Measurements from ENCODE around the gene POPDC2. TPM values are rescaled to one million over a fixed set of nuclear protein-coding genes. Genes with fewer than 3 reads are reported as not detected.
A peak's percentile ranks its signal among the peaks of the same experiment; 100 is the strongest.
"Not testable (repeated sequence)": the region's sequence is repeated elsewhere in the genome, so short reads cannot be mapped to it uniquely, and the experiment has no call there.

Gene POPDC2
- total and polyA plus RNA-seq, 8 donors = 1.3 to 6.6 (median 4.8) TPM

- Histone ChIP-seq H3K4me3 (no peak overlapping the region), H3K27ac (peak overlapping the region; percentile 37 to 69), H3K36me3 (no peaks in the 10 kb centered on the region), H3K4me1 (peaks cover 7 to 31% of the 10 kb centered on the region in 2 donors), H3K27me3 (no peaks in the 10 kb centered on the region), H3K9me3 (no peaks in the 10 kb centered on the region)
- peak; percentile 33 for ATAC-seq
- intact Hi-C loops (cut with DNase I) = loop anchor here in 1 of 2 donors (10.0 kb wide), 1 partner anchor 78 kb away; the partner anchor contains the start of gene COX17
- TF ChIP-seq, protein P1, sequence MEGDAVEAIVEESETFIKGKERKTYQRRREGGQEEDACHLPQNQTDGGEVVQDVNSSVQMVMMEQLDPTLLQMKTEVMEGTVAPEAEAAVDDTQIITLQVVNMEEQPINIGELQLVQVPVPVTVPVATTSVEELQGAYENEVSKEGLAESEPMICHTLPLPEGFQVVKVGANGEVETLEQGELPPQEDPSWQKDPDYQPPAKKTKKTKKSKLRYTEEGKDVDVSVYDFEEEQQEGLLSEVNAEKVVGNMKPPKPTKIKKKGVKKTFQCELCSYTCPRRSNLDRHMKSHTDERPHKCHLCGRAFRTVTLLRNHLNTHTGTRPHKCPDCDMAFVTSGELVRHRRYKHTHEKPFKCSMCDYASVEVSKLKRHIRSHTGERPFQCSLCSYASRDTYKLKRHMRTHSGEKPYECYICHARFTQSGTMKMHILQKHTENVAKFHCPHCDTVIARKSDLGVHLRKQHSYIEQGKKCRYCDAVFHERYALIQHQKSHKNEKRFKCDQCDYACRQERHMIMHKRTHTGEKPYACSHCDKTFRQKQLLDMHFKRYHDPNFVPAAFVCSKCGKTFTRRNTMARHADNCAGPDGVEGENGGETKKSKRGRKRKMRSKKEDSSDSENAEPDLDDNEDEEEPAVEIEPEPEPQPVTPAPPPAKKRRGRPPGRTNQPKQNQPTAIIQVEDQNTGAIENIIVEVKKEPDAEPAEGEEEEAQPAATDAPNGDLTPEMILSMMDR (IDR thresholded peaks at IDR 0.05) = no peak
- no peak for DNase-seq
Measured at GRCh38 chr3:119596398-119596797, 64.0 kb downstream of the POPDC2 start.

DNA sequence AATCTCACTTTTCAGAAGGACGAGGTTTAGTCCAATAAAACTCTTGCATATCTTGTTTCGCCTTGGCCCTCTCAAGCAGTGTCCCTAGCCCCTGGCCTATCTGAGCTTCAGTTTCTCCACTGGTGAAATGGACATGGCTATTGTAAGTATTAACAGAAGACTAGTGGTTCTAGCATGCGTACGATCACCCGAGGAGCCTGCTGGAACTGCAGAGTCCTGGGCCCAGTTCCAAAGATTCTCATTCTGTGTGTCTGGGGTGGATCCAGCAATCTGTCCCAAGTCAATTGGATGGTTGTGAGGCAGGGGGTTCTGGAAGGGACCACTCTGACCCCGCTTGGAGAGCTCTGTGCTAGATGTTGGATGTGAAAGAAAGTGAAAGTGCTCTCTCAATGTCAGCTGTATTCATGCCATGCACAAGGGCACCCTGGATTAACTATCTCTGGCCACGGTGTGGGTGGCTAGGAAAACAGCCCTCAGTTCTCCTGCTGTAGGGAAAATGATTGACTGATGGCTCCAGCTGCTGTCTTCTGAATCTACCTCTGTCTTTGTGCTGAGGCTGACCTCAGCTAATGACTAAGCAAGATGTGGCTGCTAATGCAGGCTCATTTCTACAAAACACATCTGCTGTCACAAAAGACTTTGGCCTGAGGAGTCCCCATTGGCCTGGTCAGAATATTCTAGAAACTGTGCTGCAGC lies 64.6 kb downstream of the POPDC2 start:
- ATAC-seq = no peak

GRCh38 chr3:119594929-119595328 lies 65.5 kb downstream of the POPDC2 start:
- not testable (repeated sequence) for H3K4me3 ChIP-seq, ATAC-seq, H3K27ac ChIP-seq, DNase-seq, H3K27me3 ChIP-seq, H3K36me3 ChIP-seq, H3K9me3 ChIP-seq
- H3K4me1 ChIP-seq = peaks cover 7 to 24% of the 10 kb centered on the region in 2 donors
- intact Hi-C loops (cut with DNase I) = loop anchor here in 1 of 2 donors (10.0 kb wide), 1 partner anchor 80 kb away; the partner anchor contains the start of gene COX17

More for the DNA sequence above, 64.6 kb downstream of the POPDC2 start:
- Histone ChIP-seq H3K4me3 (no peak overlapping the region), H3K27ac (peak overlapping the region in 1 of 2 donors; percentile 9), H3K36me3 (no peaks in the 10 kb centered on the region), H3K9me3 (no peaks in the 10 kb centered on the region), H3K27me3 (no peaks in the 10 kb centered on the region), H3K4me1 (peaks cover 7 to 26% of the 10 kb centered on the region in 2 donors)
- DNase-seq = no peak
- intact Hi-C loops (cut with DNase I) = loop anchor here in 1 of 2 donors (10.0 kb wide), 1 partner anchor 79 kb away; the partner anchor contains the start of gene COX17
- TF ChIP-seq, protein P1 (IDR thresholded peaks at IDR 0.05) = no peak

DNA sequence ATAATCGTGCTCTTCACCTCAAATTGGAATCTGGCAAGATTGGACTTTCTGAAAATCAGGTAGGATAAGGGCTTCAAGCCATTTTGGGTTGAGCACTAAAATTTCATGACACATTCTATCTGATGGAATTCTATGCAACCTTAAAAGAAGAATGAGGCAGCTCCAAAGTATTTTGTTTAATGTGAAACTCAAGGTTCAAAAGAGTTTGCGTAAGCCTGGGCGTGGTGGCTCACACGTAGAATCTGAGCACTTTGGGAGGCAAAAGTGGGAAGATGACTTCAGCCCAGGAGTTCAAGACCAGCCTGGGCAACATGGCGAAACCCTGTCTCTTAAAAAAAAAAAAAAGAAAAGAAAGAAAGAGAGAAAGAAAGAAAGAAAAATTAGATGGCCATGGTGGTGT lies 66.3 kb downstream of the POPDC2 start:
- Histone ChIP-seq H3K27ac (no peak overlapping the region), H3K9me3 (no peaks in the 10 kb centered on the region), H3K36me3 (no peaks in the 10 kb centered on the region), H3K27me3 (no peaks in the 10 kb centered on the region), H3K4me1 (peaks cover 7 to 32% of the 10 kb centered on the region in 2 donors), H3K4me3 (no peak overlapping the region)
- ATAC-seq = no peak
- no peak for DNase-seq
- intact Hi-C loops (cut with DNase I) = loop anchor here in 1 of 2 donors (10.0 kb wide), 1 partner anchor 81 kb away; the partner anchor contains the start of gene COX17
- TF ChIP-seq, protein P1 (IDR thresholded peaks at IDR 0.05) = no peak

GRCh38 chr3:119592861-119593260 lies 67.5 kb downstream of the POPDC2 start:
- TF ChIP-seq, protein P1 (IDR thresholded peaks at IDR 0.05) = no peak
- H3K4me1 ChIP-seq = peaks cover 7 to 37% of the 10 kb centered on the region in 2 donors

More at GRCh38 chr3:119592861-119593260, 67.5 kb downstream of the POPDC2 start:
- H3K9me3 ChIP-seq = no peaks in the 10 kb centered on the region
- H3K4me3 ChIP-seq = no peak overlapping the region
- no peaks in the 10 kb centered on the region for H3K36me3 ChIP-seq
- intact Hi-C loops (cut with DNase I) = loop anchor here in 1 of 2 donors (10.0 kb wide), 1 partner anchor 82 kb away; the partner anchor contains the start of gene COX17
- no peaks in the 10 kb centered on the region for H3K27me3 ChIP-seq
- ATAC-seq (no peak), DNase-seq (no peak)
- no peak overlapping the region for H3K27ac ChIP-seq

Other genes starting within 250 kb of the POPDC2 start
- gene TMEM39A, start 197.0 kb downstream of the POPDC2 start, total RNA-seq = 10 to 100 TPM; 56.6 to 65.0 TPM
- 10 to 100 TPM; 62.0 to 78.5 (median 70.0) TPM for gene TMEM39A, start 197.0 kb downstream of the POPDC2 start, polyA plus RNA-seq (ENCODE audit: insufficient read length in 6 of 6)
- 10 to 100 TPM; 15.3 to 21.7 TPM for gene POGLUT1, start 191.6 kb downstream of the POPDC2 start, total RNA-seq
- gene POGLUT1, start 191.6 kb downstream of the POPDC2 start, polyA plus RNA-seq (ENCODE audit: insufficient read length in 6 of 6) = 10 to 100 TPM; 26.4 to 34.0 (median 31.8) TPM
- 100 to 1,000 TPM; 107 to 113 TPM for gene TIMMDC1, start 162.0 kb downstream of the POPDC2 start, total RNA-seq
- gene TIMMDC1, start 162.0 kb downstream of the POPDC2 start, polyA plus RNA-seq (ENCODE audit: insufficient read length in 6 of 6) = 10 to 100 TPM; 87.5 to 93.0 (median 90.9) TPM
- gene CD80, start 101.0 kb downstream of the POPDC2 start, total RNA-seq = 1 to 10 TPM; 3.7 to 5.4 TPM
- gene CD80, start 101.0 kb downstream of the POPDC2 start, polyA plus RNA-seq (ENCODE audit: insufficient read length in 6 of 6) = 1 to 10 TPM; 2.3 to 3.2 (median 2.5) TPM
- 10 to 100 TPM; 18.7 to 24.0 TPM for gene ADPRH, start 81.1 kb downstream of the POPDC2 start, total RNA-seq
- gene ADPRH, start 81.1 kb downstream of the POPDC2 start, polyA plus RNA-seq (ENCODE audit: insufficient read length in 6 of 6) = 10 to 100 TPM in 4 of 6 donors, 1 to 10 TPM in 2; 9.5 to 13.3 (median 12.6) TPM
- 10 to 100 TPM; 10.6 to 14.5 TPM for gene PLA1A, start 62.7 kb downstream of the POPDC2 start, total RNA-seq
- gene PLA1A, start 62.7 kb downstream of the POPDC2 start, polyA plus RNA-seq (ENCODE audit: insufficient read length in 6 of 6) = 1 to 10 TPM in 2 of 6 donors, under 1 TPM in 4; 0.70 to 1.4 (median 0.94) TPM
- gene COX17, start 16.8 kb upstream of the POPDC2 start, total RNA-seq = 10 to 100 TPM; 46.2 to 49.6 TPM
- 10 to 100 TPM; 23.6 to 38.8 (median 28.5) TPM for gene COX17, start 16.8 kb upstream of the POPDC2 start, polyA plus RNA-seq (ENCODE audit: insufficient read length in 6 of 6)
- gene CFAP91, start 42.4 kb upstream of the POPDC2 start, total RNA-seq = 1 to 10 TPM; 1.1 to 5.6 TPM
- gene CFAP91, start 42.4 kb upstream of the POPDC2 start, polyA plus RNA-seq (ENCODE audit: insufficient read length in 6 of 6) = 10 to 100 TPM in 3 of 6 donors, 1 to 10 TPM in 3; 4.0 to 12.9 (median 10.4) TPM
- gene NR1I2, start 121.5 kb upstream of the POPDC2 start, total RNA-seq = under 1 TPM; 0.12 to 0.26 TPM
- under 1 TPM; 0.38 to 0.91 (median 0.55) TPM for gene NR1I2, start 121.5 kb upstream of the POPDC2 start, polyA plus RNA-seq (ENCODE audit: insufficient read length in 6 of 6)